Measurements from ENCODE around the gene AFF3.

Gene AFF3

DNA sequence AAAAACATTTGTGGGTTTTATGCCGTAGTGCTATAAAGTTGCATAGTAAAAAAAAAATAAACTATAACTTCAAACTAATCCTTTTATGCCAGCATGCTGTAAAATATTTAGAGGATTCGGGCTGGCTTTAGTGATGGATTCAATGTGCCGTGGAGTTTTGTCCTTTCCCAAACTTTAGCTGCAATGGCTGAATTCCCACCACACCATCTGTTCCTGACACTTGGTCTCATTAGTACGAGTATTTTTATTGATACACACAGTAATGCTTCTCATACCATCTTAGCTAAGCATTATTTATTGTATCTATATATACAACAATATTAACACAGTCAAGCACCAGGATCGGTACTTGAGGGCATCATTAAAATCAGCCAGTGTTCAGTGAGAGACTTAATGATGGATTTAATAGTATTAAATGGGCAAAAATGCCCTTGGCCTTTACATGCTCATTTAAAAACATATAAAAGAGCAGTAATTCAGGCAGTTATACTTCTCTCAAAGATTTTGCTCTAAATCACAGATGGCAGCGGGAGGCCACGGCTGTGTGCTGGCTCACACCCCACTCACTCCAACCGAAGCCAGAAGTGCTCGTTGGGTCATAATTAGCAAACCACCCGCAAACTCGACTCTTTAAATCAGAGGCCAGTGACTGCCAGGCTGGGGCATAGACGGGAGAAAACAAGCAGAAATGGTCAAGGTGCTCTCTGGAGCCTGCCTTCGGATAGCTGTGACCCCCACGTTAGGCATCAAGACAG, 355.6 kb downstream of the AFF3 start:
- no peak overlapping the region for H3K27ac ChIP-seq
- H3K9me3 ChIP-seq = no peaks in the 10 kb centered on the region
- no peaks in the 10 kb centered on the region for H3K36me3 ChIP-seq
- no peak for TF ChIP-seq CTCF (IDR thresholded peaks at IDR 0.05)
- no peaks in the 10 kb centered on the region for H3K27me3 ChIP-seq
- H3K4me3 ChIP-seq (ENCODE audit: low read depth in 1 of 2, low read length in 1 of 2) = no peak overlapping the region
- H3K4me1 ChIP-seq (ENCODE audit: control insufficient read depth in 1 of 2, insufficient read depth in 1 of 2, low read depth in 1 of 2, low read length in 1 of 2) = no peaks in the 10 kb centered on the region

GRCh38 chr2:99784946-99785345, 357.4 kb downstream of the AFF3 start:
- Histone ChIP-seq H3K27me3 (no peaks in the 10 kb centered on the region), H3K36me3 (no peaks in the 10 kb centered on the region), H3K9me3 (no peaks in the 10 kb centered on the region), H3K4me1 (ENCODE audit: control insufficient read depth in 1 of 2, insufficient read depth in 1 of 2, low read depth in 1 of 2, low read length in 1 of 2) (no peaks in the 10 kb centered on the region), H3K4me3 (ENCODE audit: low read depth in 1 of 2, low read length in 1 of 2) (no peak overlapping the region), H3K27ac (no peak overlapping the region)
- no peak for TF ChIP-seq CTCF (IDR thresholded peaks at IDR 0.05)

DNA sequence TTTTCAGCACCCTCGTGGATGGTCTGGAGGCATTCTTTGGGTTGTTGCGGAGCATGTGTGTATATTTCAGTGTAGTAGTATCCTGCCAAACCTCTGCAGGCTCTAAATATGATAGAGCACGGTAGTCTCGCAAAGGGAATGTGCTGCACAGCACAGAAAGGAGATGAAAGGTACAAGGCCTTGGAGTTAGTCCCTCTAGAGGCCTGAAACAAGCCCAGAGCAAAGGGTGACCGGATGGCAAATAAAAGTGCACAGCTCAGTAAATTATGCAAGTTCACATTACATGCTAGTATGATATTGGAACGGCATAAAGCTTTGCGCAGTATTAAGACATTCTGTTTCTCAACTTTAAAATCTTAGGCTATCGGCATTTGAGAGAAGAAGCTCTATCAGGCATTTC, 358.1 kb downstream of the AFF3 start:
- H3K4me3 ChIP-seq (ENCODE audit: low read depth in 1 of 2, low read length in 1 of 2) = no peak overlapping the region
- no peaks in the 10 kb centered on the region for H3K36me3 ChIP-seq
- no peaks in the 10 kb centered on the region for H3K9me3 ChIP-seq
- H3K27ac ChIP-seq = no peak overlapping the region
- H3K27me3 ChIP-seq = no peaks in the 10 kb centered on the region
- no peak for TF ChIP-seq CTCF (IDR thresholded peaks at IDR 0.05)
- H3K4me1 ChIP-seq (ENCODE audit: control insufficient read depth in 1 of 2, insufficient read depth in 1 of 2, low read depth in 1 of 2, low read length in 1 of 2) = no peaks in the 10 kb centered on the region

- H3K36me3 ChIP-seq = no peaks in the 10 kb centered on the region
- no peak for TF ChIP-seq CTCF (IDR thresholded peaks at IDR 0.05)
- no peaks in the 10 kb centered on the region for H3K9me3 ChIP-seq
- H3K27ac ChIP-seq = no peak overlapping the region
- H3K4me3 ChIP-seq (ENCODE audit: low read depth in 1 of 2, low read length in 1 of 2) = no peak overlapping the region
- no peaks in the 10 kb centered on the region for H3K27me3 ChIP-seq
- H3K4me1 ChIP-seq (ENCODE audit: control insufficient read depth in 1 of 2, insufficient read depth in 1 of 2, low read depth in 1 of 2, low read length in 1 of 2) = peaks cover 7 to 13% of the 10 kb centered on the region in 2 experiments
Observed at GRCh38 chr2:99780276-99780675, 362.1 kb downstream of the AFF3 start.

DNA sequence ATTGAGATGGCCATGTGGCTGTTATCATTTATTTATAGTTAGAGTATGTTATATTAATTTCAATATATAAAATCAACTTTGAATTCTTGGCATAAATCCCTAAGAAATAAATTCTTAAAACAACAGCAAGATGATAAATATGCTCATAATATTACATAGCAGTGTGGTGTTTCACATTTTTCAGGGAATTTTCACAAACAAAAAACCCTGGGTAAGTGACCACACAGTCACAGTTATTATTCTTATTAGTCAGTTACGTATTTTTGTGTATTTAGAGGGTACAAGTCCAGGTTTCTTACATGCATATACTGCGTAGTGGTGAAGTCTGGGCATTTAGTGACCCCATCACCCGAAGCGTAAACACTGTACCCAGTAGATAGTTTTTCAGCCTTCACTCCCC, 363.1 kb downstream of the AFF3 start:
- H3K4me1 ChIP-seq (ENCODE audit: control insufficient read depth in 1 of 2, insufficient read depth in 1 of 2, low read depth in 1 of 2, low read length in 1 of 2) = peaks cover 7 to 13% of the 10 kb centered on the region in 2 experiments
- no peaks in the 10 kb centered on the region for H3K9me3 ChIP-seq
- H3K4me3 ChIP-seq (ENCODE audit: low read depth in 1 of 2, low read length in 1 of 2) = no peak overlapping the region

More for the DNA sequence above, 363.1 kb downstream of the AFF3 start:
- Histone ChIP-seq H3K27ac (no peak overlapping the region), H3K27me3 (no peaks in the 10 kb centered on the region), H3K36me3 (no peaks in the 10 kb centered on the region)
- no peak for TF ChIP-seq CTCF (IDR thresholded peaks at IDR 0.05)
